ENCODE results near the gene SESN2. TPM values are rescaled to one million over a fixed set of nuclear protein-coding genes. Genes with fewer than 3 reads are reported as not detected.

The SESN2 gene
- total and polyA plus RNA-seq, 7 donors, result 4.9 to 36.5 (median 6.3) TPM

- DNase-seq, result peak; percentile 57
- H3K27ac ChIP-seq, result no peak overlapping the region
- intact Hi-C loops (cut with DNase I), result no loop called here
- peaks cover 7 to 82% (median 41%) of the 10 kb centered on the region in 4 donors for H3K36me3 ChIP-seq
- 96 to 97% methylated on average over 20 of the region's 20 CpGs for WGBS, 2 donors
- no peaks in the 10 kb centered on the region for H3K4me1 ChIP-seq
- no peak overlapping the region for H3K4me3 ChIP-seq
- no peaks in the 10 kb centered on the region for H3K9me3 ChIP-seq
- no peaks in the 10 kb centered on the region for H3K27me3 ChIP-seq
- no peak for TF ChIP-seq POLR2AphosphoS5 (IDR thresholded peaks at IDR 0.05)
Measured at GRCh38 chr1:28272215-28272852, 13.0 kb downstream of the SESN2 start.

DNA sequence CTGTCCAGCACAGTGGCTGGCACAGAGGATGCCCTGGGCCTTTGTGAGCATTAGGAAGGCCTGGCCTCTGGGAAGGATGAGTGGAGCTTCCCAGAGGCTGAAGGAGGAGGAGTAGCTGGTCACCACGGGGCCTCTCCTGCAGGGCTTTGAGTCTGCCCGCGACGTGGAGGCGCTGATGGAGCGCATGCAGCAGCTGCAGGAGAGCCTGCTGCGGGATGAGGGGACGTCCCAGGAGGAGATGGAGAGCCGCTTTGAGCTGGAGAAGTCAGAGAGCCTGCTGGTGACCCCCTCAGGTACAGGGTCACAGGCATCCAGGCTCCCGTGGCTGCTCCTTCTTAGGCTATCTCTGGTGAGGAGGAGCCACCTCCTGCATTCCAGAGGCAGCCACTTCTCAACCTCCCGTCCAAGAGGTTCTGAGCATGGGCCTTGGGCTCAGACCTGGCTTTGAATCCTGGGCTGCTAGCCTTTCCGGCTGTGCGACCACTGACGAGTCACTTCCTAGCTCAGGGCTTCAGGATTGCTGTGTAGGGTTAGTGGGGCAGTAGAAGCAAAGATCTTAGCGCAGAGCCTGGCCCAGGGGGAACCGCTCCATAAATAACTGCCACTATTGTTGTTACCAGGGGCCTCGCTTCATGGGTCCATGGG is 14.0 kb downstream of the SESN2 start:
- WGBS, 2 donors, result 92% methylated on average over 17 of the region's 17 CpGs
- intact Hi-C loops (cut with DNase I), result no loop called here
- Histone ChIP-seq H3K36me3 (peaks cover 7 to 92% (median 49%) of the 10 kb centered on the region in 4 donors), H3K4me1 (no peaks in the 10 kb centered on the region), H3K9me3 (no peaks in the 10 kb centered on the region), H3K4me3 (no peak overlapping the region), H3K27ac (no peak overlapping the region), H3K27me3 (no peaks in the 10 kb centered on the region)
- no peak for TF ChIP-seq POLR2AphosphoS5 (IDR thresholded peaks at IDR 0.05)
- TF ChIP-seq EP300 (IDR thresholded peaks at IDR 0.05), result no peak
- TF ChIP-seq, protein P1, sequence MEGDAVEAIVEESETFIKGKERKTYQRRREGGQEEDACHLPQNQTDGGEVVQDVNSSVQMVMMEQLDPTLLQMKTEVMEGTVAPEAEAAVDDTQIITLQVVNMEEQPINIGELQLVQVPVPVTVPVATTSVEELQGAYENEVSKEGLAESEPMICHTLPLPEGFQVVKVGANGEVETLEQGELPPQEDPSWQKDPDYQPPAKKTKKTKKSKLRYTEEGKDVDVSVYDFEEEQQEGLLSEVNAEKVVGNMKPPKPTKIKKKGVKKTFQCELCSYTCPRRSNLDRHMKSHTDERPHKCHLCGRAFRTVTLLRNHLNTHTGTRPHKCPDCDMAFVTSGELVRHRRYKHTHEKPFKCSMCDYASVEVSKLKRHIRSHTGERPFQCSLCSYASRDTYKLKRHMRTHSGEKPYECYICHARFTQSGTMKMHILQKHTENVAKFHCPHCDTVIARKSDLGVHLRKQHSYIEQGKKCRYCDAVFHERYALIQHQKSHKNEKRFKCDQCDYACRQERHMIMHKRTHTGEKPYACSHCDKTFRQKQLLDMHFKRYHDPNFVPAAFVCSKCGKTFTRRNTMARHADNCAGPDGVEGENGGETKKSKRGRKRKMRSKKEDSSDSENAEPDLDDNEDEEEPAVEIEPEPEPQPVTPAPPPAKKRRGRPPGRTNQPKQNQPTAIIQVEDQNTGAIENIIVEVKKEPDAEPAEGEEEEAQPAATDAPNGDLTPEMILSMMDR (IDR thresholded peaks at IDR 0.05), result no peak
- no peak for TF ChIP-seq POLR2A (IDR thresholded peaks at IDR 0.05)
- peak; percentile 25 for DNase-seq

DNA sequence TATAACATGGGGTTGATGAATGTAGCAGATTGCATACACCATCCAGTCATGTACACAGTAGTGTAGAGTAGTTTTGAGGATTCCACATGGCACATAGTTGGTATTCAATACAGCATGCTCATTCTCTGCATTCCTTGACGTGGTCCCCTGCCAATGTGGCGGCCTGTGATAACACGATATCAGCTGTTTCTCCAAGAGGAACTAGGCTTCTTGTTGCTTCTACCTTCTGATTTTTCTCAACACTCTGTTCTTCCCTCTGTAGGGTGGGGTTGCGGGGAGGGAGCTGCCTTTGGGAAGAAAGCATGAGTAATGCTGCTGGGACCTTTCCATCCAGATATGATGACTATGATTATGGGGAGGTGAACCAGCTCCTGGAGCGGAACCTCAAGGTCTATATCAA is 19.4 kb downstream of the SESN2 start:
- intact Hi-C loops (cut with DNase I), result no loop called here
- Histone ChIP-seq H3K4me1 (no peaks in the 10 kb centered on the region), H3K9me3 (no peaks in the 10 kb centered on the region), H3K4me3 (no peak overlapping the region), H3K27ac (no peak overlapping the region), H3K27me3 (no peaks in the 10 kb centered on the region), H3K36me3 (peaks cover 13 to 86% (median 38%) of the 10 kb centered on the region in 4 donors)
- WGBS, 2 donors, result 95 to 98% methylated on average over 5 of the region's 5 CpGs
- no peak for DNase-seq
- TF ChIP-seq POLR2AphosphoS5 (IDR thresholded peaks at IDR 0.05) (no peak), EP300 (IDR thresholded peaks at IDR 0.05) (no peak), POLR2A (IDR thresholded peaks at IDR 0.05) (no peak)
- TF ChIP-seq, protein P1 (IDR thresholded peaks at IDR 0.05), result no peak

DNA sequence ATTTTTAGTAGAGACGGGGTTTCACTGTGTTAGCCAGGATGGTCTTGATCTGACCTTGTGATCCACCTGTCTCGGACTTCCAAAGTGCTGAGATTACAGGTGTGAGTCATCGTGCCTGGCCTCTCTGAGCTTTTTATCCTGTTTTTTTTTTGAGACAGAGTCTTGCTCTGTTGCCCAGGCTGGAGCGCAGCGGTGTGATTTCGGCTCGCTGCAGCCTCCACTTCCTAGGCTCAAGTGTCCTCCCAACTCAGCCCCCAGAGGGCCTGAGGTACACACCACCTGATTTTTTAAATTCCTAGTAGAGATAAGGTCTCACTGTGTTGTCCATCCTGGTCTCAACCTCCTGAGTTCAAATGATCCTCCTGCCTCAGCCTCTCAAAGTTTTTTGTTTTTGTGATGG is 20.4 kb downstream of the SESN2 start:
- TF ChIP-seq, protein P1 (IDR thresholded peaks at IDR 0.05), result no peak
- TF ChIP-seq POLR2AphosphoS5 (IDR thresholded peaks at IDR 0.05), result no peak
- TF ChIP-seq POLR2A (IDR thresholded peaks at IDR 0.05), result no peak
- TF ChIP-seq EP300 (IDR thresholded peaks at IDR 0.05), result no peak
- intact Hi-C loops (cut with DNase I), result no loop called here

GRCh38 chr1:28280501-28280900 is 21.2 kb downstream of the SESN2 start:
- 86 to 90% methylated on average over 8 of the region's 8 CpGs for WGBS, 2 donors
- no peaks in the 10 kb centered on the region for H3K4me1 ChIP-seq
- DNase-seq, result no peak
- intact Hi-C loops (cut with DNase I), result no loop called here
- H3K9me3 ChIP-seq, result no peaks in the 10 kb centered on the region
- peak overlapping the region in 1 of 4 donors; percentile 27 for H3K27ac ChIP-seq
- peaks cover 7 to 69% (median 25%) of the 10 kb centered on the region in 4 donors for H3K36me3 ChIP-seq
- no peaks in the 10 kb centered on the region for H3K27me3 ChIP-seq
- TF ChIP-seq, protein P1 (IDR thresholded peaks at IDR 0.05), result no peak
- TF ChIP-seq EP300 (IDR thresholded peaks at IDR 0.05) (no peak), POLR2A (IDR thresholded peaks at IDR 0.05) (no peak), POLR2AphosphoS5 (IDR thresholded peaks at IDR 0.05) (no peak)
- H3K4me3 ChIP-seq, result no peak overlapping the region

More for the DNA sequence above, 20.4 kb downstream of the SESN2 start:
- Histone ChIP-seq H3K9me3 (no peaks in the 10 kb centered on the region), H3K4me3 (no peak overlapping the region), H3K36me3 (peaks cover 7 to 77% (median 29%) of the 10 kb centered on the region in 4 donors), H3K4me1 (no peaks in the 10 kb centered on the region), H3K27me3 (no peaks in the 10 kb centered on the region), H3K27ac (no peak overlapping the region)
- no peak for DNase-seq
- 92 to 97% methylated on average over 7 of the region's 7 CpGs for WGBS, 2 donors

Data from sigmoid colon (tissue), 7 donors.